Activated naive CD4-positive, alpha-beta T cell treated with anti-CD3 and anti-CD28 coated beads, Interleukin-2, amount 50 U/mL, for 72 hours (primary cell): ENCODE results near the gene ACHE. TPM values are rescaled to one million over a fixed set of nuclear protein-coding genes. Genes with fewer than 3 reads are reported as not detected.

ENCODE experiments used
- ATAC-seq, 2 donors: fragments of 150-1000 bp; cut with Tn5 transposase; 2 replicates each; pipeline ENCODE4 v1.10.0; 2021; ENCODE audit warnings: mild to moderate bottlenecking in 2 of 2, moderate library complexity in 2 of 2
- DNase-seq, 2 donors: peaks; one replicate each; pipeline ENCODE4 v3.0.0; 2021 to 2022; ENCODE audit warnings: low spot score in 2 of 2
- H3K27ac Mint-ChIP-seq, 2 donors: one replicate each; pipeline ENCODE4 v1.8.0; 2022; ENCODE audit warnings: mild to moderate bottlenecking in 2 of 2, mixed read lengths in 2 of 2
- H3K36me3 Mint-ChIP-seq, 2 donors: one replicate each; pipeline ENCODE4 v1.8.0; 2022; ENCODE audit warnings: mixed read lengths in 2 of 2
- H3K9me3 Mint-ChIP-seq, 2 donors: one replicate each; pipeline ENCODE4 v1.8.0; 2022; ENCODE audit warnings: mixed read lengths in 2 of 2
- total RNA-seq, 2 donors: library from RNA; stranded (reverse); gene quantifications; one replicate each; pipeline ENCODE4 v1.2.3, GENCODE V29; 2022

Gene ACHE
- total RNA-seq, 2 donors from 2014 or later = 0.12 TPM; not detected in 1

DNA sequence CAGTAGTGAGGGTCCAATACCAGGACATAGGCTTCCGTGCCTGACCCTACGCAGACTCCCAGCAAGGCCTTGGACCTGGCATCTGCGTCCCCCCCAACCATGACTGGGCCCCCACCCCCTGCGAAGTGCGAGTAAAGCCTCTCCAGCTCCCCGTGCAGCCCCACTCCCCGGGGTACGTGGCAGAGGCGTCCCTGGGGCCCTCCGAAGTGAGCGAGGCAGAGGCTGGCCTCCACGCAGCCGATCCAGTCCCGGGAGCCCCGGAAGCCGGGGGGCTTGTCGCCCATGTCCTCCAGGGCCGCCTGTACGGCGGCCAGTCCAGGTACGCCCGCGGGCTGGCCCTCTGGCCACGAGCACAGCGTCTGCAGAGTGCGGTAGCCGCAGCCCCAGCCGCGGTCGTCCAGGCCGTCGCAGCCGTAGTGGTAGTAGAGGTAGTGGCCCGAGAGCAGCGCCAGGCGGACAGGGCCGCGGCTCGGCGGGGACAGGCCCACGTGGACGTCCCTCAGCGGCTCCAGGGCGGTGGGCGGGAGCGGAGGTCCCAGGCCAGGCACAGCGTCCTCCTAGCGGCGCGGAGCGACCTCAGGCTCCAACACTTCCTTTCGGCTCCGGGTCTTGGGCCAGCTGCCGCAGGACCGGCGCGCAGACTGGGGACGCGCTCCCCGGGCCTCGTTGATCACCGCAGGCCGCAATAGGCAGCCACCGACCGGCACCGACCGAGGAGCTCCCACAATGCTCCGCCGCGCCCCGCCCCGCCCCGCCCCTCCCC is 6.5 kb downstream of the ACHE start, which contains the start of gene UFSP1:
Gene UFSP1 (minus strand): TSS at position 728 of the 763 bp plus-strand sequence. CDS start 444 bp downstream, at position 284.
- ATAC-seq (peak; percentile 54 to 70), DNase-seq (no peak)
- peaks cover 12 to 38% of the 10 kb centered on the region in 2 donors for H3K36me3 Mint-ChIP-seq
- no peaks in the 10 kb centered on the region for H3K9me3 Mint-ChIP-seq
- H3K27ac Mint-ChIP-seq = peak within 1 kb of the TSS; percentile 51 to 65

DNA sequence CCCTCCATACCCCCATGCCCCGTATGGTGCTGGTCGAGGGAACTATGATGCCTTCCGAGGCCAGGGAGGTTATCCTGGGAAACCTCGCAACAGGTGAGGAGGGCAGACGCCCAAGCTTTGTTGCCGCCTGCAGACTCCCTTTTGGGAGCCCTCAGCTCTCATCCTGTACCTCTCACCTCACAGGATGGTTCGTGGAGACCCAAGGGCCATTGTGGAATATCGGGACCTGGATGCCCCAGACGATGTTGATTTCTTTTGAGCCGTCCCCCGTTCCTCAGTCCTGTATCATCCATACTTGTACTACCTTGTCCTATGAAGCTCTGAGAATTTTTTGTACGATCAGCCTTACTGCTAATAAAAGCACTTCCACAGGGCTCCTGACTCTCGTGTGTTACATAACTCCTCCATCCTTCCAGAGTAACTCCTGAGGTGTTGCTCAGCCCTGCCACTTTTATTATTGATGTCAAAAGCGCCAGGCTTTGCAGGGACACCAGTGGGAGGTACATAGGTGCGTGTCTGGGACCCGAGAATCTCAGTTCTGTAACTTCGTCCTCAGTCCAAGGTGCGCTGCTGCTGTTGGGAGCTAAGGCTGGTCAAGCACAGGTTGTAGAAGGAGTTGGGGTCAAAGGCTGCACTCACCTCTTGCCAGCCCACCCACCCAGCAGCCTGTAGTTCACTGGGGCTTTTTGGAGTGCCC is 7.2 kb downstream of the ACHE start:
- Mint-ChIP-seq H3K27ac (peak overlapping the region; percentile 52 to 73), H3K9me3 (no peaks in the 10 kb centered on the region), H3K36me3 (peaks cover 12 to 45% of the 10 kb centered on the region in 2 donors)
- DNase-seq (no peak), ATAC-seq (no peak)

DNA sequence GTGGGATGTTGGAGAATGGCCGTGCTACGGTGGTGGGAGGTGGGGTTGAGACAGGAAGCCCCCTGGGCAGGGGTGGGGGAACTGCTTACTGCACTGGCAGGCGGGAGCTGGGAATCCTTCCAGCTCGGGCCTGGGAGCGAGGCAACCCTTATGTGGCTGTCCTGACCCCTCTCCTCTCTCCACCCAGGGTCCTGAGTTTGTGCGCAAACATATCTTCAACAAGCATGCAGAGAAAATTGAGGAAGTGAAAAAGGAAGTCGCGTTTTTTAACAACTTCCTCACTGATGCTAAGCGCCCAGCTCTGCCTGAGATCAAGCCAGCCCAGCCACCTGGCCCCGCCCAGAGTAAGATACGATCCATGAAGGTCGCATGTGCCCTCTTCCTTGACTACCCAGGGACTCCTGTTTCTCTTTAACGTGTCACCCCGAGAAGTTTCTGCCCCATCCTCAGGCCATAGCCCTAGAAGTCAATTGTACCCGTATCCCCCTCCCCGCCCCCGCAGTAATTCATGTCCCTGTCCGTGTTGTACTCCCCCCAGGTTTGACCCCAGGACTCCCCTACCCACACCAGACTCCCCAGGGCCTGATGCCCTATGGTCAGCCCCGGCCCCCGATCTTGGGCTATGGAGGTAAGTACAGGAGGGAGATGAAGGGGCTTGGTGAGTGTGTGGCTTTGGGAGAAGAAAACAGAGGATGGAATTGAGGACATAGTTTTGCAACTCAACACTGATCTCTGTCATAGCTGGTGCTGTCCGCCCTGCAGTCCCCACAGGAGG is 8.0 kb downstream of the ACHE start:
- peak overlapping the region; percentile 73 to 97 for H3K27ac Mint-ChIP-seq
- ATAC-seq (peak in 1 of 2 donors; percentile 14), DNase-seq (no peak)
- no peaks in the 10 kb centered on the region for H3K9me3 Mint-ChIP-seq
- peaks cover 12 to 51% of the 10 kb centered on the region in 2 donors for H3K36me3 Mint-ChIP-seq

DNA sequence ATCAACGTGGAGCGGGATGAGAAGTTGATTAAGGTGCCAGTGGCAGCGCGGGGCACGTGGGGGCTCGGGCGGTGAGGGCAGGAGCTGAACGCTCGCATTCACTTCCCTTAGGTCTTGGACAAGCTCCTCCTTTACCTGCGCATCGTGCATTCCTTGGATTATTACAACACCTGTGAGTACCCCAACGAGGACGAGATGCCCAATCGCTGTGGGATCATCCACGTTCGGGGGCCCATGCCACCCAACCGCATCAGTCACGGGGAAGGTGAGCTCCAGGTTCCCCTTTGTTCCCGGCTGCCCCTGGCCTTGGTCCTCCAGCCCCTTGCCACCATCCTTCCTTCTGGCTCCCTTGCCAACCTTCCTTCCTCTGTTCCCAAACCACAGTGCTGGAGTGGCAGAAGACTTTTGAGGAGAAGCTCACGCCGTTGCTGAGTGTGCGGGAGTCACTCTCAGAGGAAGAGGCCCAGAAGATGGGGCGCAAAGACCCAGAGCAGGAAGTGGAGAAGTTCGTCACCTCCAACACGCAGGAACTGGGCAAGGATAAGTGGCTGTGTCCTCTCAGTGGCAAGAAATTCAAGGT is 8.7 kb downstream of the ACHE start:
- DNase-seq (no peak), ATAC-seq (no peak)
- Mint-ChIP-seq H3K36me3 (peaks cover 12 to 55% of the 10 kb centered on the region in 2 donors), H3K27ac (peak overlapping the region; percentile 73 to 97), H3K9me3 (no peaks in the 10 kb centered on the region)

DNA sequence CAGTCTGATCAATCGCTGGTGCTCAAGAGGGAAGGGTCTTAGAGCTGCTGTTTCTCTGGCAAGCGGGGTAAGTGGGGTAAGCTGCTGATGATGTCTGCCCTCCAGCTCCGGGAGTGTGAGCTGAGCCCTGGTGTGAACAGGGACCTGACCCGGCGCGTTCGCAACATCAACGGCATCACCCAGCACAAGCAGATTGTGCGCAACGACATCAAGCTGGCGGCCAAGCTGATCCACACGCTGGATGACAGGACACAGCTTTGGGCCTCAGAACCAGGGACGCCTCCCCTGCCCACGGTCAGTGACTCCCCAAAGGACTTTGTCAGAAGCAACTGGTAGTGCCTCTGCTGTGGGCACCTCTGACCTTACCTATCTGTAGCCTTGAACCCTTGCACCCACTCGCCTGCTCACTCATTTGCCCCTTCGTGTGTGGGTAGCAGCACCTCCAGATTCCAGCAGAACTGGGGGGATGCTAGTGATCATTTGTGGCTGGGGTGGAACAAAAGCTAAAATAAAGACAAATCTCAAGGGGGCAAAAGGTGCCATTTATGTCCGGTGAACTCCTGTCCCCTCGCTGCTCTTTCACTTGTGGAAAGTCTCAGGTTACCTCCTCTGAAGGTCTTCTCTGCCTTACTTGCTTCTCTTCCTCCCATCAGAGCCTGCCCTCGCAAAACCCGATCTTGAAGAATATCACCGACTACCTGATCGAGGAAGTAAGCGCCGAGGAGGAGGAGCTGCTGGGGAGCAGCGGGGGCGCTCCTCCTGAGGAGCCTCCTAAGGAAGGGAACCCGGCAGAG is 9.3 kb downstream of the ACHE start:
- peak overlapping the region; percentile 73 to 97 for H3K27ac Mint-ChIP-seq
- H3K36me3 Mint-ChIP-seq = peaks cover 16 to 61% of the 10 kb centered on the region in 2 donors
- no peaks in the 10 kb centered on the region for H3K9me3 Mint-ChIP-seq
- ATAC-seq (no peak), DNase-seq (no peak)

DNA sequence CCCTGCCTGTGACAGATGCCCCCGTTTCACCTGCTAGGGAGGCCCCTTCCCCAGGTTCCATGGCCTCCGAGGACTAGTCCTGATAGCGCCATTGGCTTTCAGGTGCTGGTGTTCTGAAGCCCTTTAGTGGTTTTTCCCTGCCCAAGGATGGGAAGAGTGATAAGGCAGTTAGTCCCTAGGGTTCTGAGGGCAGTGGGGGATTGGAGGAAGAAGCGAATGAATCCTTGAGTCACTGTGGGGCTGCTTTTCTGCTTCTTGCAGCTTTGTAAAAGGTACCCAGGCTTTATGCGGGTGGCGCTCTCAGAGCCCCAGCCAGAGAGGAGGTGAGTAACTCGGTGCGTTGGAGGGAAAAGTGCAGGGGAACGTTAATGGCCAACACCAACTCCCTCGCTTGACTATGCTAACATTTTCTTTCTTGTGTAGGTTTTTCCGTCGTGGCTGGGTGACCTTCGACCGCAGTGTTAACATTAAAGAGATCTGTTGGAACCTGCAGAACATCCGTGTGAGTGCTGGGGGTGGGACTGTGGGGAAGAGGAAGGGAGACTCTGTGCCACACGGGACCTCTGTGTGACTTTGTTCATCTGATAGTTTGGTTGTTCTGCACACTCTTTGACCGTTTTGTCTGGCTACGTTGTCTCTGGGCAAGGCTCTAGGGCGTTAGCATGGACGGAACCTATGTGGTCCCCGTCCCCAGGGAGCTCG is 10.1 kb downstream of the ACHE start:
- no peaks in the 10 kb centered on the region for H3K9me3 Mint-ChIP-seq
- H3K36me3 Mint-ChIP-seq = peaks cover 22 to 65% of the 10 kb centered on the region in 2 donors
- DNase-seq = no peak
- H3K27ac Mint-ChIP-seq = peak overlapping the region; percentile 73 to 90
- no peak for ATAC-seq

DNA sequence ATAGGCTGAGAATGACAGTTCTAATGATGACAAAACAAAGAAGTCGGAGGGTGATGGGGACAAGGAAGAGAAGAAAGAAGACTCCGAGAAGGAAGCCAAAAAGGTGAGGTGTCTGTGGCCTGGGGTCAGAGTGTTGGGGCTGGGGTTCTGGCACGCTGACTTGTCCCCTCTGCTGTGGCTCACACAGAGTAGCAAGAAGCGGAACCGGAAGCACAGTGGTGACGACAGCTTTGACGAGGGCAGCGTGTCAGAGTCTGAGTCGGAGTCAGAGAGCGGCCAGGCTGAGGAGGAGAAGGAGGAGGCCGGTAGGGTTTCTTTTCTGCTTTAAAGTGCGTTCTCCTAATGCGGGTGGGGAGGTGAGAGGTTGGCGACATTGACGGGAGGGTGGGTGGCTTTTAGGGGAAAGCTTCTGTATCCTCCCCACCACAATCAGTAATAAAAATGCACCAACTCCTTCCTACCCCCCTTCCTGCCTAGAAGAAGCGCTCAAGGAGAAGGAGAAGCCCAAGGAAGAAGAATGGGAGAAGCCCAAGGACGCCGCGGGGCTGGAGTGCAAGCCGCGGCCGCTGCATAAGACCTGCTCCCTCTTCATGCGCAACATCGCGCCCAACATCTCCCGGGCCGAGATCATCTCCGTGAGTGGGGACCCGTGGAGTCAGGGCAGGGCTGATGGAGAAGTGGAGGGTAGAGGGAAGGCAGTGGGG is 10.8 kb downstream of the ACHE start:
- Mint-ChIP-seq H3K9me3 (no peaks in the 10 kb centered on the region), H3K36me3 (peaks cover 29 to 70% of the 10 kb centered on the region in 2 donors), H3K27ac (peak overlapping the region; percentile 73 to 90)
- no peak for DNase-seq
- no peak for ATAC-seq

DNA sequence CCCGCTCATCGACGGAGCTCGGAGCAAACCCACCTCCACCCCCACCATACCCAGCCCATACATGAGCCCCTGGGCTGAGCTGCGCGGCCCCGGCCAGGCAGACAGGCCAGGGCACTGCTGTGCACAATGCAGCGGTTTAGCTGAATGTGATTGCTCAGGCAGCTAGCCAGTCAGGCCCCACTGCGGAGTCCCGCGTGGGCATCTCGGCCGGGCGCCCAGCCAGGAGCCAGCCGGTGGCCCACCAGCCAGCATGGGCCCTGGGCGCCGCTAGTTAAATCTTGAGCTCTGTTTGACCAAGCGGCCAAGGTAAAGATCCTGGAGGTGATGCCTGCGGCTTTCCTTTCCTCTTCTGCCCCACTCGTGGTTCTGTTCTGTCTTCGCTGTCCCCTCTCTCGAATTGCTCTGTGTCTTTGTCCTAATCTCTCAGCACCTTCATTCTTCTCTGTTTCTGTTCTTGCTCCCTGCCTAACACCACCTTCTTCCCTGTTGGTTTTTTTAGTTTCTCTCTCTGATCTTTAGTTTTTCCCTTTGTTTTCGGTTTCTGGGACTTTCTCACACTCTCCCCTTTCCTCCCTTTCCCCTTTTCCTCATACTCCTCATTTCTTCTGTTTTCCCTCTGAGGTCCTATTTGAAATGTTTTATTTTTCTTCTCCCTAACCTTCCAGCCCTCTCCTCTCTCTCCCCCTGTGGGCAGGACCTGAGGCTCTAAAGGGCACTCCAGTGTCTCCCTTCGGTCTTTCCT is 12.7 kb downstream of the ACHE start:
- peaks cover 38 to 72% of the 10 kb centered on the region in 2 donors for H3K36me3 Mint-ChIP-seq
- no peaks in the 10 kb centered on the region for H3K9me3 Mint-ChIP-seq
- ATAC-seq = no peak
- H3K27ac Mint-ChIP-seq = peak overlapping the region; percentile 59 to 93
- no peak for DNase-seq

DNA sequence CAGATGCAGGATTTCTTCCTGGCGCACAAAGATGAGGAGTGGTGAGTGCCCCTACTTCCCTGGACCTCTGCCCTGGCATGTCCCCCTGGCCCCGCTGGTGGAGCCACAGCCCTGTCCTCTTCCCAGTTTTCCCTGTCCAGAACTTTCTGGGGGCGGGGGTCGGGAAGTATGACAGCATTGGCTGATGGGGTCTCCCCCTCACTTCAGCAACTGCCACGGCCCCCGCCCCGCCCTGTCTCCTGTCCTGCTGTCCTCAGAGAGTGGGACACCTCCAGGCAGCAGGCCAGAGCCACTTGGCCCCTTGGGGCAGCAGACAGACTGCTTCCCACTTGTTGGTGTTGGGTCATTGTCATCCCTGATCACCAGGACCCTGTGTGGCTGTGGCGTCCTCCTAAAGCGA is 13.5 kb downstream of the ACHE start:
- Mint-ChIP-seq H3K27ac (peak overlapping the region; percentile 55 to 62), H3K9me3 (no peaks in the 10 kb centered on the region), H3K36me3 (peaks cover 36 to 65% of the 10 kb centered on the region in 2 donors)
- ATAC-seq (no peak), DNase-seq (no peak)

DNA sequence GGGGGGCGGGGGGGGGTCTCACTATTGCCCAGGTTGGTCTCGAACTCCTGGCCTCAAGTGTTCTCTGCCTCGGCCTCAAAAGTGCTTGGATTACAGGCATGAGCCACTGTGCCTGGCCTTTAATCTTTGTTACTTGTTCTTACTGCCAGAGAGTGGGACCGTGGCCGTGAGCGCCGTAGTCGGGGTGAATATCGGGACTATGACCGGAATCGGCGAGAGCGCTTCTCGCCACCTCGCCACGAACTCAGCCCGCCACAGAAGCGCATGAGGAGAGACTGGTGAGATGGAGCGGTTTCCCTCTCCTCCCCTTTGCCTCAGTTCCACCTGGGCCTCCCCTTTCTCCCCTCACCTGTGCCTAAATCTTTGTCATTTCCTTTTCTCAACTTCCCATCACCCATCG is 14.6 kb downstream of the ACHE start:
- peaks cover 40 to 63% of the 10 kb centered on the region in 2 donors for H3K36me3 Mint-ChIP-seq
- ATAC-seq (no peak), DNase-seq (no peak)
- peak overlapping the region in 1 of 2 donors; percentile 55 for H3K27ac Mint-ChIP-seq
- H3K9me3 Mint-ChIP-seq = no peaks in the 10 kb centered on the region

DNA sequence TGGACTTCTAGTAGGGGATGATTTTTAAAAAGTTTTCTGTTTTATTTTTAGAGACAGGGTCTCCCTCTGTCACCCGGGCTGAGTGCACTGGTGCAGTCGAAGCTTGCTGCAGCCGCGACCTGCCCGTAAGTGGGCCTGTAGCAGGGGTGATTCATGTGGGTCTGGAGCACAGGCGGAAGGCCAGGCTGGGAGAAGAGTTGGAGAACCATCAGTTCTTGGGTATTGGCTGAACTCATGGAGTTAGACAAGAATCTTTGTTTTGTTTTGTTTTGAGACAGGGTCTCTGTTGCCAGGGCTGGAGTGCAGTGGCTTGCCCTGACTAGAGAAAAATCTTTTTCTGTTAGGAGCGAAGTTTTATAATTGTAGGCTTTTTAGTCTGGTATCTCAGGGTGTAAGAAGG is 15.0 kb downstream of the ACHE start:
- no peak for DNase-seq
- no peaks in the 10 kb centered on the region for H3K9me3 Mint-ChIP-seq
- H3K36me3 Mint-ChIP-seq = peaks cover 45 to 63% of the 10 kb centered on the region in 2 donors
- ATAC-seq = no peak
- H3K27ac Mint-ChIP-seq = peak overlapping the region; percentile 70 to 77

DNA sequence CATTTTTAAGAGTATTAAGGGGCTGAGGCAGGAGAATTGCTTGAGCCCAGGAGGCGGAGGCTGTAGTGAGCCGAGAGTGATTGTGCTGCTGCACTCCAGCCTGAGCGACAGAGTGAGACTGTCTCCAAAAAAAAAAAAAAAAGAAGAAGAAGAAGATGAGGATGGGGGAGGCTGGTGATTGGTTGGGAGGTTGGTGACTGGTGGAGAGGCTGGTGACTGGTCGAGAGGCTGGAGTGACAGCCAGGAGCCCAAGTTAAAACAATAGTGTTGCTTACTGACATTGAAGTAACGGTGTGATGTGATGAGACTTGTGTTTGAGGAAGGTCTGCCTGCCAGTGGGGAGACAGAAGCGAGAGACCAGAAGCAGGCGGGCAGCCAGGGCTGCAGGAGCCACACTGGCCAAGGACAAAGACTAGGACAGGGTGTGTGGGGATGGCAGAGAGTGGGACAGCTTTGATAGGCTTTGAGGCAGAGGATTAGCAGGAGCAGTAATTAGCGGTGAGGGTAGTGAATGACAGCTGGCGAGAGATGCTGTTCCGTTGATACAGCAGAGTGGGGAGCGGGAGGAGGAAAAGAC is 15.9 kb downstream of the ACHE start:
- Mint-ChIP-seq H3K9me3 (no peaks in the 10 kb centered on the region), H3K36me3 (peaks cover 54 to 64% of the 10 kb centered on the region in 2 donors), H3K27ac (peak overlapping the region; percentile 70 to 95)
- ATAC-seq (no peak), DNase-seq (no peak)

DNA sequence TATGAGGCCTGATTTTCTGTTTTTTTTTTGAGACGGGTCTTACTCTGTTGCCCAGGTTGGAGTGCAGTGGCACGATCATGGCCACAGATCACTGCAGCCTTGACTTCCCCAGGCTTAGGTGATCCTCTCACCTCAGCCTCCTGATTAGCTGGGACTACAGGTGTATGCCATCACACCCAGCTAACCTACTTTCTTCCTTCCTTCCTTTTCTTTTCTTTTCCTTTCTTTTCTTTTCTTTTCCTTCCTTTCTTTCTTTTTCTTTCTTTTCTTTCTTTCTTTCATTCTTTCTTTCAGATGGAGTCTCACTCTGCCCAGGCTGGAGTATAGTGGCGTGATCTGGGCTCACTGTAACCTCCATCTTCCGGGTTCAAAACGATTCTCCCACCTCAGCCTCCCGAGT is 17.0 kb downstream of the ACHE start:
- ATAC-seq (no peak), DNase-seq (no peak)
- Mint-ChIP-seq H3K36me3 (peaks cover 65 to 67% of the 10 kb centered on the region in 2 donors), H3K9me3 (no peaks in the 10 kb centered on the region), H3K27ac (peak overlapping the region; percentile 46 to 92)

DNA sequence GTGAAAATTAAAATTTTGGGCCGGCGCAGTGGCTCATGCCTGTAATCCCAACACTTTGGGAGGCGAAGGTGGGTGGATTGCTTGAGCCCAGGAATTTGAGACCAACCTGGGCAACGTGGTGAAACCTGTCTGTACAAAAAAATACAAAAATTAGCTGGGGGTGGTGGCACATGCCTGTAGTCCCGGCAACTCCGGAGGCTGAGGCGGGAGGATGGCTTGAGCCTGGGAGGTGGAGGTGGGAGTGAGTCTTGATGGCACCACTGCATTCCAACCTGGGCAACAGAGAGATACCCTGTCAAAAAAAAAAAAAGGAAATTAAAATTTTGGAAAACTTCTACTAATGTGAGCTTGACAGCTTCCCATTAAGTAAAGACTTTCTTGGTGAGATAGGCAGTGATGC is 17.7 kb downstream of the ACHE start:
- Mint-ChIP-seq H3K36me3 (peaks cover 67 to 70% of the 10 kb centered on the region in 2 donors), H3K9me3 (no peaks in the 10 kb centered on the region), H3K27ac (peak overlapping the region in 1 of 2 donors; percentile 92)
- ATAC-seq (no peak), DNase-seq (no peak)
